Stomach (tissue), 4 donors: Measurements from ENCODE around the gene PPP4R2.

Experiments
- EP300 ChIP-seq: sonication (generic); formaldehyde crosslinking; IDR thresholded peaks from one replicate; pipeline ENCODE4 v1.6.1; 2017; ENCODE audit warnings: antibody characterized with exemption
- POLR2A ChIP-seq, 4 donors: fragments of 450-650 bp; IDR thresholded peaks; one replicate each; pipeline ENCODE4 v1.6.1; 2016; ENCODE audit warnings: antibody characterized with exemption in 4 of 4, control low read depth in 2 of 4, mild to moderate bottlenecking in 1 of 4, moderate library complexity in 1 of 4
- POLR2AphosphoS5 ChIP-seq, 3 donors: sonication (generic); formaldehyde crosslinking; IDR thresholded peaks; one replicate each; pipeline ENCODE4 v1.6.1; 2016; ENCODE audit warnings: antibody characterized with exemption in 3 of 3
- TF ChIP-seq, protein P1 (sequence below), 7 experiments: fragments of 450-650 bp in 4 of 7; fragments of 200-600 bp in 3 of 7; sonication (generic) in 3 of 7; IDR thresholded peaks; one replicate each; pipeline ENCODE4 v1.5.1; 2016 to 2019; ENCODE audit warnings: antibody characterized with exemption in 7 of 7, control low read depth in 2 of 7, mild to moderate bottlenecking in 1 of 7

DNA sequence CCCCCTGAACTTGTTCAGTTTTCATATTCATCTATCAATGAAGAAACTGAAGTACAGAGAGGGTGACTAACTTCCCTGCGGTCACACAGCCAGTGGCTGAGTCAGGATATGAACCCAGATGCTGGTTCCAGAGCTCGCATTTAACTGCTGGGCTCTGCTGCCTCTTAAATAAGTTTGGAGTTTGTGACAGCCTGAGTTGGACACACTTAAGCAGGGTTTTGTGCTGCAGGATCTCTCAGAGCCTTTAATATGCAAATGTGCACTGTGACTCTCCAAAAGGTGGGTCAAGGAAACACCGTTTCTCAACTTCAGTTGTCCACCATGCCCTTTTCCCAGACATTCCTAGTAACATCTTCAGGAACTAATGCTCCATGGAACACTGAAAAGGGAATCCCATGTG, 110.6 kb downstream of the PPP4R2 start:
- TF ChIP-seq, protein P1, sequence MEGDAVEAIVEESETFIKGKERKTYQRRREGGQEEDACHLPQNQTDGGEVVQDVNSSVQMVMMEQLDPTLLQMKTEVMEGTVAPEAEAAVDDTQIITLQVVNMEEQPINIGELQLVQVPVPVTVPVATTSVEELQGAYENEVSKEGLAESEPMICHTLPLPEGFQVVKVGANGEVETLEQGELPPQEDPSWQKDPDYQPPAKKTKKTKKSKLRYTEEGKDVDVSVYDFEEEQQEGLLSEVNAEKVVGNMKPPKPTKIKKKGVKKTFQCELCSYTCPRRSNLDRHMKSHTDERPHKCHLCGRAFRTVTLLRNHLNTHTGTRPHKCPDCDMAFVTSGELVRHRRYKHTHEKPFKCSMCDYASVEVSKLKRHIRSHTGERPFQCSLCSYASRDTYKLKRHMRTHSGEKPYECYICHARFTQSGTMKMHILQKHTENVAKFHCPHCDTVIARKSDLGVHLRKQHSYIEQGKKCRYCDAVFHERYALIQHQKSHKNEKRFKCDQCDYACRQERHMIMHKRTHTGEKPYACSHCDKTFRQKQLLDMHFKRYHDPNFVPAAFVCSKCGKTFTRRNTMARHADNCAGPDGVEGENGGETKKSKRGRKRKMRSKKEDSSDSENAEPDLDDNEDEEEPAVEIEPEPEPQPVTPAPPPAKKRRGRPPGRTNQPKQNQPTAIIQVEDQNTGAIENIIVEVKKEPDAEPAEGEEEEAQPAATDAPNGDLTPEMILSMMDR (IDR thresholded peaks at IDR 0.05) = no peak
- no peak for TF ChIP-seq POLR2AphosphoS5 (IDR thresholded peaks at IDR 0.05)
- no peak for TF ChIP-seq POLR2A (IDR thresholded peaks at IDR 0.05)
- no peak for TF ChIP-seq EP300
